T47D (cell line): ENCODE measurements around the gene BCL11B.

ENCODE experiments used
- DNase-seq, 2 experiments: peaks; one replicate each; pipeline versions ENCODE4 v3.0.0 to v3.0.0-alpha.2; 2011 to 2012; ENCODE audit warnings: low read depth in 1 of 2, low spot score in 1 of 2
- JUND ChIP-seq: IDR thresholded peaks from 2 replicates; pipeline ENCODE4 v1.6.1; 2012; ENCODE audit warnings: low read depth
- in situ Hi-C: cut with HindIII; loops from 2 replicates; pipeline ENCODE4 v1.10.0; 2016; ENCODE audit warnings: low sequenced_read_pairs, low pct_unique_long_range_greater_than_20kb

Gene BCL11B

GRCh38 chr14:99252940-99253868, 18.8 kb downstream of the BCL11B start:
- in situ Hi-C loops, result no loop called here
- no peak for DNase-seq
- no peak for TF ChIP-seq JUND

GRCh38 chr14:99252443-99252939, 19.5 kb downstream of the BCL11B start:
- in situ Hi-C loops, result no loop called here
- no peak for DNase-seq
- no peak for TF ChIP-seq JUND

- no peak for TF ChIP-seq JUND
- no peak for DNase-seq
- in situ Hi-C loops, result no loop called here
Measured at GRCh38 chr14:99251721-99252120, 20.3 kb downstream of the BCL11B start.

GRCh38 chr14:99250636-99251208, 21.3 kb downstream of the BCL11B start:
- no peak for DNase-seq
- in situ Hi-C loops, result no loop called here

GRCh38 chr14:99249389-99249788, 22.6 kb downstream of the BCL11B start:
- TF ChIP-seq JUND, result no peak
- in situ Hi-C loops, result no loop called here
- no peak for DNase-seq

More at GRCh38 chr14:99250636-99251208, 21.3 kb downstream of the BCL11B start:
- TF ChIP-seq JUND, result no peak

GRCh38 chr14:99248761-99249171, 23.2 kb downstream of the BCL11B start:
- in situ Hi-C loops, result no loop called here
- TF ChIP-seq JUND, result no peak
- no peak for DNase-seq

- no peak for DNase-seq
- no peak for TF ChIP-seq JUND
- in situ Hi-C loops, result no loop called here
Measured at GRCh38 chr14:99247772-99248171, 24.2 kb downstream of the BCL11B start.

- no peak for TF ChIP-seq JUND
- in situ Hi-C loops, result no loop called here
- no peak for DNase-seq
Measured at GRCh38 chr14:99247101-99247729, 24.8 kb downstream of the BCL11B start.

GRCh38 chr14:99246536-99247097, 25.4 kb downstream of the BCL11B start:
- in situ Hi-C loops, result no loop called here
- DNase-seq, result no peak
- TF ChIP-seq JUND, result no peak

GRCh38 chr14:99245564-99246511, 26.2 kb downstream of the BCL11B start:
- in situ Hi-C loops, result no loop called here
- no peak for TF ChIP-seq JUND
- DNase-seq, result no peak

GRCh38 chr14:99244941-99245563, 26.9 kb downstream of the BCL11B start:
- in situ Hi-C loops, result no loop called here
- DNase-seq, result no peak
- no peak for TF ChIP-seq JUND
